GM10266 (cell line): ENCODE data around the gene BTNL9.

Source experiments
- DNase-seq: peaks from one replicate; pipeline ENCODE4 v3.0.0; 2012; ENCODE audit errors: extremely low spot score
- TF ChIP-seq, protein P1 (sequence below): IDR thresholded peaks from 2 replicates; pipeline ENCODE4 v1.5.1; 2012; ENCODE audit warnings: mild to moderate bottlenecking, low read depth; ENCODE audit not compliant: control insufficient read depth, insufficient read depth; ENCODE audit errors: missing control alignments

The BTNL9 gene

DNA sequence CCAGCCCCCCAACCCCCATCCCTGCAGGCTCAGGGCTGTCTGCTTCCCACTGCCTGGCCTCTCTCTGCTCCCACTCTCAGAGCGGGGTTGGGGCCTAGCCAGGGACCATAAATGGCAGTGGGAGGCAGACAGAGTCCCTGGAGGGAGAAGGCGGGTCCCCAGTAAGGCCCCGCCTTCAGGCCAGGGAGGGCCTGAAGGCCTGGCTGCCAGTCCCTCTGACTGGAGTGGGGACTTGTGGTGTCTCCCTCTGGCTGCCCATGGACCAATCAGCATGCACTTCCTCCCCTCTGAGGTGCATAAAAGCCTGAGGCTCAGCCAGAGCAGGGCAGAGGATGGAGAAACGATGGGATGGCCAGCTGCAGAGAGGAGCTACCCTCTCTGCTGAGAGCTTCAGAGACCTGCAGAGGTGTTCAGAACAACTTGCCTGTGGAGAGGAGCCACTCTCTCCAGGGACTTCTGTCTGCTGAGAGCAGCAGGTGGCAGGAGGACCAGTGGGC lies 2.7 kb upstream of the BTNL9 start:
- DNase-seq, result no peak
- TF ChIP-seq, protein P1, sequence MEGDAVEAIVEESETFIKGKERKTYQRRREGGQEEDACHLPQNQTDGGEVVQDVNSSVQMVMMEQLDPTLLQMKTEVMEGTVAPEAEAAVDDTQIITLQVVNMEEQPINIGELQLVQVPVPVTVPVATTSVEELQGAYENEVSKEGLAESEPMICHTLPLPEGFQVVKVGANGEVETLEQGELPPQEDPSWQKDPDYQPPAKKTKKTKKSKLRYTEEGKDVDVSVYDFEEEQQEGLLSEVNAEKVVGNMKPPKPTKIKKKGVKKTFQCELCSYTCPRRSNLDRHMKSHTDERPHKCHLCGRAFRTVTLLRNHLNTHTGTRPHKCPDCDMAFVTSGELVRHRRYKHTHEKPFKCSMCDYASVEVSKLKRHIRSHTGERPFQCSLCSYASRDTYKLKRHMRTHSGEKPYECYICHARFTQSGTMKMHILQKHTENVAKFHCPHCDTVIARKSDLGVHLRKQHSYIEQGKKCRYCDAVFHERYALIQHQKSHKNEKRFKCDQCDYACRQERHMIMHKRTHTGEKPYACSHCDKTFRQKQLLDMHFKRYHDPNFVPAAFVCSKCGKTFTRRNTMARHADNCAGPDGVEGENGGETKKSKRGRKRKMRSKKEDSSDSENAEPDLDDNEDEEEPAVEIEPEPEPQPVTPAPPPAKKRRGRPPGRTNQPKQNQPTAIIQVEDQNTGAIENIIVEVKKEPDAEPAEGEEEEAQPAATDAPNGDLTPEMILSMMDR, result no peak

DNA sequence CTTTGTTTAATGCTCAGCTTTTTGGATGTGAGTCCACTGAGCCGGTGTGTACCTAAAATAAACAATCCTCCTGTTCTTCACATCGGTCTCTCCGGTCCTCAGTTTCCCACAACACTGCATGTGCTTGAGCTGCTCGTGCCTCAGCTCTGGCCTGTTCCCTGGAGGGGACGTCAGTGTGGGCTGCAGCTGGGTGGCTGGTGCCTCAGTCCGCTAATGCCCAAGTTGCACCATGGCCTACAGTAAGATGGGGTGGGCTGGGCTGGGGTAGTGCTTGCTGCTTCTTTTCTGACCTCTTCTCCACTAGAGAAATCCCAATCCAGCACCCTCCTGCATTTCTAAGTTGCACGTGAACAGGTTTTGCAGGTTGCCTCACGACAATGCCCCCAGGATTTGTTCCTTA lies 595 bp upstream of the BTNL9 start:
- no peak for DNase-seq
- TF ChIP-seq, protein P1, result no peak

DNA sequence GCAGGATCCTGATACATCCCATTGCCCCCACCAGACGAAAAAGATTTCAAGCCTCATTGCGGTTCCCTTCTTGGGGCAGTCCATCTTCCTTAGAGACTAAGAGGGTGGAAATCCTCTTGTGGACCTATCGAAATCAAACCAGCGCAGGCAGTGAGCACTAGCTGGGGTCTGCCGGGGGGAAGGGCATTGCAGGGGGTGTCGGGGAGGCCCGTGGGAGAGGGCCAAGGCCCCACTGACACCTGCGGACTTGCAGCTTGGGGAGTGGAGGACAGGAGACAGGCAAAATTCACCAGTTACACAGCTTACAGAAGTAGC lies 522 bp downstream of the BTNL9 start:
- DNase-seq, result no peak
- TF ChIP-seq, protein P1, result no peak

DNA sequence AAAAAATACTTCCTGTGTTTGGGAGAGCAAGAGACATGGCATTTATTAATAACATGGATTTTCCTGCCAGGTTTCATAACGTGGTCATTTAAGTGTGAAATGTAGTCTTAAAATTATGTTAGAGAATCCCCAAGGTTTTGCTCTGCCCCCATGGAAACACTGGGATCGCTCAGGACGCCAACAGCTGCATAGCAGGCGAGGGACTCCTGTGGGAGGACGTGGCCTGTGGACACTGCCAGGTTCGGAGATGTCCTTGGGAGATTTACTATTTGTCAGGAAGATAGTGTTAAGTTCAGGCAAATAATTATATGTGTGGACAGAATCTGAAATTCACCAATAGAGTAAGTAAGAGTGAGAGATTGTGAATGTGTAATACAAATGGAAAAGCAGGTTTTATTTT lies 977 bp downstream of the BTNL9 start:
- TF ChIP-seq, protein P1, result no peak
- DNase-seq, result no peak

DNA sequence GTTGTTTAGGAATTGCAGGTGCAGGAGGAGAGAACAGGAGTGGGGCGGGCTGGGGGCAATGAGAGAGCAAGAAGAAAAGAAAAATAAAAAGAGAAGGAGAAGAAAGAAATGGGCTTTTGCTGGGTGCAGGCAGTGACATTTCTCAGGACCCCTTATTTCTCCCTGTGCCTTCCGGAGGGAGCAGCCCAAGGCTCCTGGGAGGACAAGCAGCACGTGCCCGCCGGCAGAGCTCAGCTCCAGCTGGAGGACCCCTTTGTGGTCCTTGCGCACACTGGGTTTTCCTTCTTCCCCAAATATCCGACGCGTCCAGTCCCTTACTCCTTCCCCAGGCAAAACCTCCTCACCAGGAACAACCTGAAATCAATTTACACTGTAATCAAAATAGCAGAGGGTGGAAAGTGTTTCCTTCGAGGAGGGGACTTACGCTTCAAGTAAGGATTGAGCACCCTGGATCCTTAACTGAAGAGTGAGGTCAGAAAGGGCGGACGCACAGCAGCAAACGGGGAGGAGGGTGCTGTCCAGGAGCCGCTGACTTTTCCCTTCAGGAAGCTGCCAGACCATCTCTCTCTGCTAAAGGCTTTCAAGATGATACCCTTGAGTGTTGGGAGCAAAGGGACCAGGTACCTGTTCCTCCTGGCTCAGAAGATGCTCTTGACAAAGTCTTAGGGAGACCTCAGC lies 2.1 kb downstream of the BTNL9 start:
- TF ChIP-seq, protein P1, result no peak
- DNase-seq, result no peak

DNA sequence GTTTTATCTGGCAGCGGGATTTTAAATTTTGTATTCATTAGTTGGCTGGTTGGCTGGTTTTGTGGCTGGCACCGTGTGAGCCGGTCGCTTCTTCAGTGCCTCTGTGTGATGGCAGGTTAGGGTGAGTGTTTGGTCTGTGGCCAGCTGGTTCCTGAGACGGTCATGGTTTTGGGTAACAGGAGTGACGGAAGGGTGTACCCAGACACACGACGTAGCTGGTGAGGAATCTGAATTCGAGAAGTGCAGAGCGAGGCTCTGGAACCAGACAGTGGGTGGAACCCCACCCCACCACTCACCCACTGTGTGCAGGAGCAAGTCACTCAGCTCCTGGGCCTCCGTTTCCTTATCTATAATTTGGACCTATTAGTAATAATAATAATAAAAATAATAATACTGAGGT lies 2.7 kb downstream of the BTNL9 start:
- DNase-seq, result no peak
- TF ChIP-seq, protein P1, result no peak

DNA sequence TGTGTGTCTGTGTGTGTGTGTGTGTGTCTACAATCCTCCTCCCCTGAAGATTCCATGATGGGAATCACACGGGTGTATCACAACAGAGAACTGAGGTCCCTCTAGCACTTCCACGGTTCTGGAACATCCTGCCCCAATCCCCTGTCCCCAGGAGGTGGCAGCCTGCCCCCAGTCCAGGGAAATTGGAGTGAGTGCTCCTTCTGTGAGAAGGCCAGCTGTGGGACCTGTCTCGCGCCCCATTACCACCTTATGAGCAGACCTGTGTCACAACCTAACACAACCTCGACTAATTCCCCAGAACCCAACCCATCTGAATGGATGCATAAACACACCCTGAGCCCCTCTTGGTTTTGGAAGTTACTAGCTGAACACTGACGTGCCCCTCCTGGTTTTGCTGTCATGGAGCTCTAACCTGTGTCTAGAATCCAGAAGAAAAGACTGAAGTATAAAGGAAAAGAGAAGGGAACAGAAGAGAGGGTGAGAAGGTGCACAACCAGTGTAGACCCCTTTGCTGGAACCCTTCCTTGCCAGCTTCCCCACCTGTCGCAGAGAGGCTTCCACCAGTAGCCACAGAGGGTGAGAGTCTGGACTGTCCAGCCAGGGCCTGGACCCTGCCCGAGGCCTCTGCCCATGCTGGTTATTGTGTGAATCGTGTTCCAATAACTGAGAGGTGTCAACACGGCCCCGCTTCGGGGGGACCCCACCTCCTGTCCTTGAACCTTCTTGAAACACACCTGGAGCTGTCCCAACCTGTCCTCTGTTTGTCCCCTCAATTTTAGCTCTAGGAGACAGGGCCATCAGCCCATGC lies 3.4 kb downstream of the BTNL9 start:
- DNase-seq, result no peak
- TF ChIP-seq, protein P1, result no peak
